Esophagus squamous epithelium (tissue), 4 donors: ENCODE measurements around the gene CPNE6.

Source experiments
- CTCF ChIP-seq, 6 experiments: fragments of 450-650 bp in 4 of 6; fragments of 200-600 bp in 2 of 6; sonication (generic) in 2 of 6; IDR thresholded peaks; one replicate each; pipeline ENCODE4 v1.5.1; 2016 to 2019; ENCODE audit warnings: antibody characterized with exemption in 6 of 6, mild to moderate bottlenecking in 4 of 6, moderate library complexity in 4 of 6
- POLR2A ChIP-seq, 4 donors: fragments of 450-650 bp; IDR thresholded peaks; one replicate each; pipeline ENCODE4 v1.6.1; 2017; ENCODE audit warnings: antibody characterized with exemption in 4 of 4, mild to moderate bottlenecking in 4 of 4, moderate library complexity in 3 of 4

GRCh38 chr14:24066496-24067132, 4.7 kb upstream of the CPNE6 start:
- TF ChIP-seq CTCF (IDR thresholded peaks at IDR 0.05) (no peak), POLR2A (IDR thresholded peaks at IDR 0.05) (no peak)
